ENCODE measurements around the gene ARMC7. TPM values are rescaled to one million over a fixed set of nuclear protein-coding genes. Genes with fewer than 3 reads are reported as not detected.

The ARMC7 gene
- total RNA-seq, 1 experiment from 2014 or later: 19.2 TPM

DNA sequence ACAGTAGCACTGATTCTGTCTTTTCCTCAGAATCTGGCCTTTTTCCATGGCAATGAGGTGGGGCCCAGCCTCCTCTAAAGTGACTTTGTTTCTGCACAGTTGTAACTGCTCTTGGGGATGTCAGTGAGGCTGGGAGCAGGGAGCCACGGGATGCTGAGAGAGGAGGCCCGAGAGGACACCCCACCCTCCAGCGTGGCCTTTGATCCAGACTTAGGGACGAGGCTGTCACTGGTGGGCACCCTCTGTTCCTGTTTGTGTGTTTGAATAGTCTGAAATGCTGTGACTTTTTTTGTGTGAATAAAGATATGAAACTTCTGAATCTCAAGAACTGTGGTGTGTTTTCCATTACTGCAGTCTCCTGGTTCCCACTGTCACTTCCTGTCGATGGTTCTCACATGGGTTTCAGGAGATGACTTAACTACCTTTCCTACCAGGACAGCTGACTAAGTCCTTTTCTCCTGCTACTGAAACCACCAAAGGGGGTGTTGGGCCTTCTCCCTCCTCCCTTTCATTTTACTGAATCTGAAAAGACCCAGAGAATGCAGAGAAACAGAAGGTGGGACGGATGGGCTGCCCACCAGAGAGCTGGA is 44.1 kb upstream of the ARMC7 start:
- H3F3A ChIP-seq (ENCODE audit: insufficient read depth, low read depth): peaks cover 6% of the 10 kb centered on the region; the same call in 1 of the 2 replicates
- no peak overlapping the region for H3K27ac ChIP-seq
- no peaks in the 10 kb centered on the region for H3K27me3 ChIP-seq (ENCODE audit: insufficient read depth, low read depth)
- H3K4me1 ChIP-seq (replicated peaks; ENCODE audit: insufficient read depth): no peaks in the 10 kb centered on the region
- no peak overlapping the region for H3K4me3 ChIP-seq
- H4K20me1 ChIP-seq (ENCODE audit: insufficient read depth): no peaks in the 10 kb centered on the region
- H3K79me2 ChIP-seq (ENCODE audit: low read depth): no peaks in the 10 kb centered on the region
- DNase-seq: no peak
- no peak overlapping the region for H2AFZ ChIP-seq
- POLR2A ChIA-PET (ENCODE audit: unreplicated experiment): no interaction called here
- H3K4me2 ChIP-seq: no peak overlapping the region
- CTCF ChIA-PET: no interaction called here
- peaks cover 18% of the 10 kb centered on the region for H3K36me3 ChIP-seq (ENCODE audit: low read depth)
- no TSS peak for BruUV-seq (replicated peaks)
- TF ChIP-seq, protein P1, sequence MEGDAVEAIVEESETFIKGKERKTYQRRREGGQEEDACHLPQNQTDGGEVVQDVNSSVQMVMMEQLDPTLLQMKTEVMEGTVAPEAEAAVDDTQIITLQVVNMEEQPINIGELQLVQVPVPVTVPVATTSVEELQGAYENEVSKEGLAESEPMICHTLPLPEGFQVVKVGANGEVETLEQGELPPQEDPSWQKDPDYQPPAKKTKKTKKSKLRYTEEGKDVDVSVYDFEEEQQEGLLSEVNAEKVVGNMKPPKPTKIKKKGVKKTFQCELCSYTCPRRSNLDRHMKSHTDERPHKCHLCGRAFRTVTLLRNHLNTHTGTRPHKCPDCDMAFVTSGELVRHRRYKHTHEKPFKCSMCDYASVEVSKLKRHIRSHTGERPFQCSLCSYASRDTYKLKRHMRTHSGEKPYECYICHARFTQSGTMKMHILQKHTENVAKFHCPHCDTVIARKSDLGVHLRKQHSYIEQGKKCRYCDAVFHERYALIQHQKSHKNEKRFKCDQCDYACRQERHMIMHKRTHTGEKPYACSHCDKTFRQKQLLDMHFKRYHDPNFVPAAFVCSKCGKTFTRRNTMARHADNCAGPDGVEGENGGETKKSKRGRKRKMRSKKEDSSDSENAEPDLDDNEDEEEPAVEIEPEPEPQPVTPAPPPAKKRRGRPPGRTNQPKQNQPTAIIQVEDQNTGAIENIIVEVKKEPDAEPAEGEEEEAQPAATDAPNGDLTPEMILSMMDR (conservative IDR thresholded peaks at IDR 0.05): no peak
- no peak for TF ChIP-seq EZH2 (IDR thresholded peaks at IDR 0.05; ENCODE audit: low read depth)
- H3K9me3 ChIP-seq (ENCODE audit: insufficient read depth, low read depth): no peaks in the 10 kb centered on the region
- no peaks in the 10 kb centered on the region for H3K9me2 ChIP-seq (ENCODE audit: insufficient read depth)
- intact Hi-C loops (cut with micrococcal nuclease; ENCODE audit: unreplicated experiment): no loop called here

DNA sequence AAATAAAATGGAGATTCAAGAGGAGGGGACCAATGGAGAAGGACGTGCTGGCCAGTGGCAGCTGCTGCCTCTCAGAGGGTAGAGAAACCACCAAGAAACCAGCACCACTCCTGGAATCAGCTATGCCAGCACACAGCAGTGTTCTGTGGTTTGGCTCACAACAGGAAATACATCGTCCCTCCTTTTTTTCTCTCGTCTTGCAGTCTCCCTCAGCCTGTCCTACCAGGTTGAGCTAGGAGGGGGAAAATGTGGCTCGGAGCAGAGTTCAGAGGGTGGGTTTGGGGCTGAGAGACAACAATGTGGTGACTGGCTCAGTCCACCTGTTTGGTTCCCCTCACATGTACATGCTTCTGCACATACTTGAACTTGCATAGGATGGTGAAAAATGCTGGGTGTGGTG is 41.9 kb upstream of the ARMC7 start:
- Histone ChIP-seq H3K79me2 (ENCODE audit: low read depth) (no peaks in the 10 kb centered on the region), H3K4me2 (no peak overlapping the region), H4K20me1 (ENCODE audit: insufficient read depth) (no peaks in the 10 kb centered on the region), H3K36me3 (ENCODE audit: low read depth) (peaks cover 5% of the 10 kb centered on the region; the same call in 1 of the 2 replicates), H3K9me3 (ENCODE audit: insufficient read depth, low read depth) (no peaks in the 10 kb centered on the region), H2AFZ (no peak overlapping the region), H3K4me1 (replicated peaks; ENCODE audit: insufficient read depth) (no peaks in the 10 kb centered on the region), H3K27me3 (ENCODE audit: insufficient read depth, low read depth) (no peaks in the 10 kb centered on the region), H3K9me2 (ENCODE audit: insufficient read depth) (no peaks in the 10 kb centered on the region), H3K27ac (no peak overlapping the region), H3K4me3 (no peak overlapping the region), H3F3A (ENCODE audit: insufficient read depth, low read depth) (peaks cover 6% of the 10 kb centered on the region; the same call in 1 of the 2 replicates)
- no peak for DNase-seq
- ChIA-PET CTCF (no interaction called here), POLR2A (ENCODE audit: unreplicated experiment) (interaction anchor here (0.5 to 0.7 kb wide), 4 partner anchors 37 to 132 kb away, joined by 3 to 14 read pairs (median 6); no protein-coding TSS in a partner anchor)
- TF ChIP-seq, protein P1 (conservative IDR thresholded peaks at IDR 0.05): no peak
- TF ChIP-seq EZH2 (IDR thresholded peaks at IDR 0.05; ENCODE audit: low read depth): no peak
- intact Hi-C loops (cut with micrococcal nuclease; ENCODE audit: unreplicated experiment): no loop called here
- BruUV-seq (replicated peaks): no TSS peak

DNA sequence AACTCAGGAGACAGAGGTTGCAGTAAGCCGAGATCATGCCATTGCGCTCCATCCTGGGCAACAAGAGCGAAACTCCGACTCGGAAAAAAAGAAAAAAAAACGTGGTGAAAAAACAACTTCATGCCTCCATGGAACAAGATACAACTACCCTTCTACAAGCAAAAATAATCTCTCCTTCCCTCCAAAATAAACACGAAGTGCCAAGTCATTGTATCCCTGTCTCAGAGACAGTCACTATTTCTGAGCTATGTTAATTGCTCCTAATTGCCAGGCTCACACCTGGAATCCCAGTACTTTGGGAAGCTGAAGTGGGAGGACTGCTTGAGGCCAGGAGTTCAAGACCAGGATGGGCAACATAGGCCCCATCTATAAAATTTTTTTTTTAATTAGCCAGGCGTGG is 41.0 kb upstream of the ARMC7 start:
- no peaks in the 10 kb centered on the region for H3K4me1 ChIP-seq (replicated peaks; ENCODE audit: insufficient read depth)
- CTCF ChIA-PET: interaction anchor here (0.7 kb wide), 1 partner anchor 87 kb away, joined by 6 read pairs; no protein-coding TSS in a partner anchor
- H3K27me3 ChIP-seq (ENCODE audit: insufficient read depth, low read depth): no peaks in the 10 kb centered on the region
- H3K36me3 ChIP-seq (ENCODE audit: low read depth): no peaks in the 10 kb centered on the region
- intact Hi-C loops (cut with micrococcal nuclease; ENCODE audit: unreplicated experiment): loop anchor here (1.0 kb wide), 1 partner anchor 42 kb away; no protein-coding TSS in a partner anchor
- H3K4me2 ChIP-seq: no peak overlapping the region
- no peak overlapping the region for H3K27ac ChIP-seq
- no TSS peak for BruUV-seq (replicated peaks)
- TF ChIP-seq, protein P1 (conservative IDR thresholded peaks at IDR 0.05): no peak
- no peak for TF ChIP-seq EZH2 (IDR thresholded peaks at IDR 0.05; ENCODE audit: low read depth)
- H3K9me3 ChIP-seq (ENCODE audit: insufficient read depth, low read depth): no peaks in the 10 kb centered on the region
- no peak overlapping the region for H3K4me3 ChIP-seq
- H2AFZ ChIP-seq: no peak overlapping the region
- no peaks in the 10 kb centered on the region for H4K20me1 ChIP-seq (ENCODE audit: insufficient read depth)
- H3K79me2 ChIP-seq (ENCODE audit: low read depth): no peaks in the 10 kb centered on the region
- no peaks in the 10 kb centered on the region for H3K9me2 ChIP-seq (ENCODE audit: insufficient read depth)
- POLR2A ChIA-PET (ENCODE audit: unreplicated experiment): interaction anchor here (0.6 to 0.7 kb wide), 4 partner anchors 10 to 86 kb away, joined by 3 to 19 read pairs (median 7); partner anchors contain the start of gene NT5C
- H3F3A ChIP-seq (ENCODE audit: insufficient read depth, low read depth): peaks cover 6% of the 10 kb centered on the region; the same call in 1 of the 2 replicates
- DNase-seq: no peak
